ENCODE measurements around the gene PPARD. TPM values are rescaled to one million over a fixed set of nuclear protein-coding genes. Genes with fewer than 3 reads are reported as not detected.

The PPARD gene
- total and polyA plus RNA-seq, 2 of the 13 experiments (the other 11 are each of a cell fraction or from before 2014, with no cell fraction given): 6.1 to 13.3 TPM

DNA sequence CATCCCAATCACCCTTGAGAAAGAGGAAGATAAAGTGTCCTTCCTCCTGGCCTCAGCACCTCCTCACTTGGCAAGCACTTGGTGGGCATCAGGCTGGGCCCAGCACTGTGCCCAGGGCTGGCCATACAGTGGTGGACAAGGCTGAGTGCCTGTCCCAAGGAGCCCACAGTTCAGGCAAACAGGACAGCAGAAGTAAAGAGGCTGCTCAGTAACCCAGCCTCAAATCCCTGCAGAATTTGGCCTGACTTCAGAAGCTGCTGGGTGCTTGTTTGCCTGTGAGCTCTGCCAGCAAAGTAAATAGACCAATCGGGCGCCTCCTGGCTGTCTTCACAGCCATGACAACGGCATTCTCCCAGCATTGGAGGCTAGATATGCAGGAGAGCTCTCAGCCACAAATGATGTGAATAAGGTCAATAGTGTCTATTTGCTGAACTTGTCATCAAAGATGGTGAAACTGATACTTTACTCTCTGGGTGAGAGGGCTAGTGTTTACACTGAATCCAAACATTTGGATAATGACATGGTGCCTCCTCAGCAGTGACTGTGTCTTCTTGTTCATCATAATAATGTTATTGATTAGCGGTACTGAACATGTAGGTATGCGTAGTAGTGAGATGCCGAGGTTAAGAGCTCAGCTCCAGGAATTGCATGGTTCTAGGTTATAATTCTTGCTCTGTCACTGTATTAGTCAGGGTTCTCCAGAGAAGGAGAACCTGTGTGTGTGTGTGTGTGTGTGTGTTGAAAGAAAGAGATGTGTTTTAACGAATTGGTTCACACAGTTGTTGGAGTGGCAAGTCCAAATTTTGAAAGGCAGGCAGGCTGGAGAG is 72.9 kb downstream of the PPARD start (continued):
- TF ChIP-seq HNF1B (CRISPR knock-in tag; IDR thresholded peaks at IDR 0.05) (peak; percentile 97), ZNF496 (CRISPR knock-in tag; IDR thresholded peaks at IDR 0.05; ENCODE audit: insufficient replicate concordance) (no peak), NCOR1 (IDR thresholded peaks at IDR 0.05; ENCODE audit: borderline replicate concordance, low read length) (peak; percentile 87; the same call in 1 of the 2 replicates), GTF3A (CRISPR knock-in tag; conservative IDR thresholded peaks at IDR 0.05) (no peak), TBP (CRISPR knock-in tag; IDR thresholded peaks at IDR 0.05) (no peak), ZSCAN22 (CRISPR knock-in tag; IDR thresholded peaks at IDR 0.05) (no peak), GZF1 (CRISPR knock-in tag; IDR thresholded peaks at IDR 0.05) (no peak), ZNF510 (CRISPR knock-in tag; IDR thresholded peaks at IDR 0.05; ENCODE audit: low read depth) (peak; percentile 46; the same call in 1 of the 2 replicates), FOXK2 (IDR thresholded peaks at IDR 0.05) (peak; percentile 95), CAMTA2 (CRISPR knock-in tag; IDR thresholded peaks at IDR 0.05; ENCODE audit: borderline replicate concordance) (0 out of 2 replicates have a peak, but pooled peaks have one; percentile 57), ZNF766 (CRISPR knock-in tag; IDR thresholded peaks at IDR 0.05; ENCODE audit: borderline replicate concordance) (0 out of 2 replicates have a peak, but pooled peaks have one; percentile 43), ZNF550 (CRISPR knock-in tag; IDR thresholded peaks at IDR 0.05; ENCODE audit: borderline replicate concordance) (no peak), ZNF12 (CRISPR knock-in tag; IDR thresholded peaks at IDR 0.05) (peak; percentile 91), KAT8 (CRISPR knock-in tag; IDR thresholded peaks at IDR 0.05) (peak; percentile 86), HOXA5 (CRISPR knock-in tag; IDR thresholded peaks at IDR 0.05) (peak; percentile 87; the same call in 1 of the 2 replicates), ZNF816 (CRISPR knock-in tag; IDR thresholded peaks at IDR 0.05; ENCODE audit: borderline replicate concordance) (peak; percentile 22; the same call in 1 of the 2 replicates), ZNF530 (CRISPR knock-in tag; IDR thresholded peaks at IDR 0.05; ENCODE audit: low read depth) (no peak), FOXM1 (CRISPR knock-in tag; IDR thresholded peaks at IDR 0.05) (no peak)
- TF ChIP-seq, protein P1, sequence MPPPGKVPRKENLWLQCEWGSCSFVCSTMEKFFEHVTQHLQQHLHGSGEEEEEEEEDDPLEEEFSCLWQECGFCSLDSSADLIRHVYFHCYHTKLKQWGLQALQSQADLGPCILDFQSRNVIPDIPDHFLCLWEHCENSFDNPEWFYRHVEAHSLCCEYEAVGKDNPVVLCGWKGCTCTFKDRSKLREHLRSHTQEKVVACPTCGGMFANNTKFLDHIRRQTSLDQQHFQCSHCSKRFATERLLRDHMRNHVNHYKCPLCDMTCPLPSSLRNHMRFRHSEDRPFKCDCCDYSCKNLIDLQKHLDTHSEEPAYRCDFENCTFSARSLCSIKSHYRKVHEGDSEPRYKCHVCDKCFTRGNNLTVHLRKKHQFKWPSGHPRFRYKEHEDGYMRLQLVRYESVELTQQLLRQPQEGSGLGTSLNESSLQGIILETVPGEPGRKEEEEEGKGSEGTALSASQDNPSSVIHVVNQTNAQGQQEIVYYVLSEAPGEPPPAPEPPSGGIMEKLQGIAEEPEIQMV (CRISPR knock-in tag; IDR thresholded peaks at IDR 0.05; ENCODE audit: low read depth): no peak; the same call in 1 of the 2 replicates
- TF ChIP-seq, protein P2, sequence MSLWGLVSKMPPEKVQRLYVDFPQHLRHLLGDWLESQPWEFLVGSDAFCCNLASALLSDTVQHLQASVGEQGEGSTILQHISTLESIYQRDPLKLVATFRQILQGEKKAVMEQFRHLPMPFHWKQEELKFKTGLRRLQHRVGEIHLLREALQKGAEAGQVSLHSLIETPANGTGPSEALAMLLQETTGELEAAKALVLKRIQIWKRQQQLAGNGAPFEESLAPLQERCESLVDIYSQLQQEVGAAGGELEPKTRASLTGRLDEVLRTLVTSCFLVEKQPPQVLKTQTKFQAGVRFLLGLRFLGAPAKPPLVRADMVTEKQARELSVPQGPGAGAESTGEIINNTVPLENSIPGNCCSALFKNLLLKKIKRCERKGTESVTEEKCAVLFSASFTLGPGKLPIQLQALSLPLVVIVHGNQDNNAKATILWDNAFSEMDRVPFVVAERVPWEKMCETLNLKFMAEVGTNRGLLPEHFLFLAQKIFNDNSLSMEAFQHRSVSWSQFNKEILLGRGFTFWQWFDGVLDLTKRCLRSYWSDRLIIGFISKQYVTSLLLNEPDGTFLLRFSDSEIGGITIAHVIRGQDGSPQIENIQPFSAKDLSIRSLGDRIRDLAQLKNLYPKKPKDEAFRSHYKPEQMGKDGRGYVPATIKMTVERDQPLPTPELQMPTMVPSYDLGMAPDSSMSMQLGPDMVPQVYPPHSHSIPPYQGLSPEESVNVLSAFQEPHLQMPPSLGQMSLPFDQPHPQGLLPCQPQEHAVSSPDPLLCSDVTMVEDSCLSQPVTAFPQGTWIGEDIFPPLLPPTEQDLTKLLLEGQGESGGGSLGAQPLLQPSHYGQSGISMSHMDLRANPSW (CRISPR knock-in tag; IDR thresholded peaks at IDR 0.05; ENCODE audit: borderline replicate concordance): peak; percentile 99

All from HepG2 (cell line).